Prostate gland (tissue), 2 donors: ENCODE results near the gene DMD. TPM values are rescaled to one million over a fixed set of nuclear protein-coding genes. Genes with fewer than 3 reads are reported as not detected.
"Not testable (repeated sequence)": the region's sequence is repeated elsewhere in the genome, so short reads cannot be mapped to it uniquely, and the experiment has no call there.

Source experiments
- DNase-seq: peaks from one replicate; pipeline ENCODE4 v3.0.0-alpha.2; 2019; ENCODE audit warnings: low spot score
- H3K27ac ChIP-seq, 2 donors: fragments of 200-600 bp; sonication (generic); 2 replicates each; pipeline ENCODE4 v1.5.1; 2017 to 2019
- H3K27me3 ChIP-seq: fragments of 200-600 bp; sonication (generic); replicated peaks from 2 replicates; pipeline ENCODE4 v1.5.1; 2019; ENCODE audit not compliant: insufficient read depth
- H3K36me3 ChIP-seq, 2 donors: fragments of 200-600 bp; sonication (generic); 1 replicate in 1 of 2; 2 replicates in 1 of 2; pipeline versions ENCODE4 v1.5.1 to v1.8.1; 2017 to 2019
- H3K4me1 ChIP-seq: fragments of 200-600 bp; sonication (generic); replicated peaks from 2 replicates; pipeline ENCODE4 v1.5.1; 2019
- H3K4me3 ChIP-seq, 2 donors: fragments of 200-600 bp; sonication (generic); 2 replicates each; pipeline ENCODE4 v1.5.1; 2017 to 2019
- H3K9me3 ChIP-seq: fragments of 200-600 bp; sonication (generic); 2 replicates; pipeline ENCODE4 v1.5.1; 2017
- POLR2A ChIP-seq: fragments of 450-650 bp; IDR thresholded peaks from one replicate; pipeline ENCODE4 v1.6.1; 2016; ENCODE audit warnings: antibody characterized with exemption, mild to moderate bottlenecking
- POLR2AphosphoS5 ChIP-seq: sonication (generic); formaldehyde crosslinking; IDR thresholded peaks from one replicate; pipeline ENCODE4 v1.6.1; 2017; ENCODE audit warnings: antibody characterized with exemption
- WGBS: methylation state at CpG from one replicate; pipeline ENCODE4 v1.1.5; 2018; 5-methylcytosine and 5-hydroxymethylcytosine counted together
- intact Hi-C: fragments of 100-400 bp; cut with DNase I; formaldehyde crosslinking; loops from one replicate; pipeline ENCODE4 v1.14.2; 2022
- total RNA-seq, 2 donors: library from RNA; depleted of rRNA; stranded (reverse); fragments of >200 nt; gene quantifications; one replicate each; pipeline ENCODE4 v1.1.0, GENCODE V29; 2016
- TF ChIP-seq, protein P1 (sequence below), 4 experiments: fragments of 200-600 bp in 2 of 4; fragments of 450-650 bp in 2 of 4; sonication (generic) in 2 of 4; IDR thresholded peaks; 1 replicate in 3 of 4; 2 replicates in 1 of 4; pipeline ENCODE4 v1.5.1; 2016 to 2019; ENCODE audit warnings: antibody characterized with exemption in 4 of 4, mild to moderate bottlenecking in 2 of 4, moderate library complexity in 2 of 4

The DMD gene
- total RNA-seq, 2 donors from 2014 or later: 17.6 to 34.8 TPM

DNA sequence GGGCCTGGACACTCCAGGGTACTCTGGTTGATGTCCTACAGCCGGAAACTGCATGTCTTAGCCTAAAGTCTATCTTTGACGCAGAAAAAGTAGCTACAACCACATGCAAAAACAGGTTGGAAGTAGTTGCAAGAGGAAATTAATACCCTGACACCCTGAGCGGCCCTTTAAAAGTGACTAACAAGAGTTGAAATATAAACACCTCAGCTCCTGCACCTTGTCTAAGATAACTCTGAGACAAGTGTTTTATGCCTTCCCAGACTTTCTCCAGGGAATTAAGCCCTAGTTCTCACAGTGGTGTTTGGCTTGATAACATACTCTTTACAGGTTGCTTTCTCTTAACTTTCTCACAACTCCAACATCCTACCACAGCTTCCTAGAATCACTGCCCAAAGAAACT, 943.1 kb downstream of the DMD start:
- no peak for DNase-seq
- Histone ChIP-seq H3K27ac (no peak overlapping the region), H3K4me3 (no peak overlapping the region), H3K4me1 (no peaks in the 10 kb centered on the region), H3K36me3 (no peaks in the 10 kb centered on the region), H3K9me3 (no peaks in the 10 kb centered on the region), H3K27me3 (no peaks in the 10 kb centered on the region)
- TF ChIP-seq, protein P1, sequence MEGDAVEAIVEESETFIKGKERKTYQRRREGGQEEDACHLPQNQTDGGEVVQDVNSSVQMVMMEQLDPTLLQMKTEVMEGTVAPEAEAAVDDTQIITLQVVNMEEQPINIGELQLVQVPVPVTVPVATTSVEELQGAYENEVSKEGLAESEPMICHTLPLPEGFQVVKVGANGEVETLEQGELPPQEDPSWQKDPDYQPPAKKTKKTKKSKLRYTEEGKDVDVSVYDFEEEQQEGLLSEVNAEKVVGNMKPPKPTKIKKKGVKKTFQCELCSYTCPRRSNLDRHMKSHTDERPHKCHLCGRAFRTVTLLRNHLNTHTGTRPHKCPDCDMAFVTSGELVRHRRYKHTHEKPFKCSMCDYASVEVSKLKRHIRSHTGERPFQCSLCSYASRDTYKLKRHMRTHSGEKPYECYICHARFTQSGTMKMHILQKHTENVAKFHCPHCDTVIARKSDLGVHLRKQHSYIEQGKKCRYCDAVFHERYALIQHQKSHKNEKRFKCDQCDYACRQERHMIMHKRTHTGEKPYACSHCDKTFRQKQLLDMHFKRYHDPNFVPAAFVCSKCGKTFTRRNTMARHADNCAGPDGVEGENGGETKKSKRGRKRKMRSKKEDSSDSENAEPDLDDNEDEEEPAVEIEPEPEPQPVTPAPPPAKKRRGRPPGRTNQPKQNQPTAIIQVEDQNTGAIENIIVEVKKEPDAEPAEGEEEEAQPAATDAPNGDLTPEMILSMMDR (IDR thresholded peaks at IDR 0.05): no peak
- TF ChIP-seq POLR2AphosphoS5 (no peak), POLR2A (no peak)
- WGBS: 88% methylated on average over 3 of the region's 3 CpGs
- intact Hi-C loops: no loop called here

DNA sequence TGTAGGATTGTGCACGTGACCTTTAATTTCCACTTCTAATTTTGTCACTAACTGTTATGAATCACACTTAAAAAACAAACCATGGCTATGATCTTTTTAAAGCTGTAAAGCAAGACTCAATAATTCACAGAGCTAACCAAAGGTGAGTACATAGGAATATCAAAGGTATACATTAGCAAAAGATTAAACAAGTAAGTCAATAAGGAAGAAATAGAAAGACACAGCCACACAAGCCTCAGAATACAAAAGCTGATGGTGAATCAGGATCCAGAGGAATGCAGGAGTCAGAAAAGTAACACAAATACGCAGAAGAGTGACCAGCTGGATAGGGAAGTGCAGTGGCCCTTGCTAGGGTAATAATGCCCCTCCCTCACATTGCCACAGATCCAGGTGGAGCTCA, 943.6 kb downstream of the DMD start:
- Histone ChIP-seq H3K27me3 (no peaks in the 10 kb centered on the region), H3K27ac (no peak overlapping the region), H3K36me3 (no peaks in the 10 kb centered on the region), H3K9me3 (no peaks in the 10 kb centered on the region), H3K4me3 (no peak overlapping the region), H3K4me1 (no peaks in the 10 kb centered on the region)
- no peak for DNase-seq
- TF ChIP-seq POLR2A: no peak
- TF ChIP-seq POLR2AphosphoS5: no peak
- TF ChIP-seq, protein P1 (IDR thresholded peaks at IDR 0.05): no peak
- WGBS: 90% methylated on average over 1 of the region's 2 CpGs
- intact Hi-C loops: no loop called here

DNA sequence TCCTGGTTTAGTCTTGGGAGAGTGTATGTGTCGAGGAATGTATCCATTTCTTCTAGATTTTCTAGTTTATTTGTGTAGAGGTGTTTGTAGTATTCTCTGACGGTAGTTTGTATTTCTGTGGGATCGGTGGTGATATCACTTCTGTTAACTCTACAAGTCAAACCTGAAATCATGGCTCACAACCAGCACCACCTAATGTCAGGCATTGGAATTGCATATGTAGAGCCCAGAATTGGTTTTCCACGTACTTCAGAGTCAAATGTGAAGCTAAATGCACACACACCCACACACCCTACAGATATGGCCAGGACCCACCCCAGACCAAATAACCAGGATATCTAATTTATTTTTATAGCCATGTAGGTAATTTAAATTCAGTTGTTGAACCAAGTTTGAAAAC, 964.7 kb downstream of the DMD start:
- intact Hi-C loops, DNase-seq, H3K4me3 ChIP-seq, H3K36me3 ChIP-seq, H3K27ac ChIP-seq, H3K27me3 ChIP-seq, H3K4me1 ChIP-seq, H3K9me3 ChIP-seq: not testable (repeated sequence)
- TF ChIP-seq, protein P1 (IDR thresholded peaks at IDR 0.05): peak in 1 of 4 experiments; percentile 38
- WGBS: 67% methylated on average over 4 of the region's 4 CpGs

DNA sequence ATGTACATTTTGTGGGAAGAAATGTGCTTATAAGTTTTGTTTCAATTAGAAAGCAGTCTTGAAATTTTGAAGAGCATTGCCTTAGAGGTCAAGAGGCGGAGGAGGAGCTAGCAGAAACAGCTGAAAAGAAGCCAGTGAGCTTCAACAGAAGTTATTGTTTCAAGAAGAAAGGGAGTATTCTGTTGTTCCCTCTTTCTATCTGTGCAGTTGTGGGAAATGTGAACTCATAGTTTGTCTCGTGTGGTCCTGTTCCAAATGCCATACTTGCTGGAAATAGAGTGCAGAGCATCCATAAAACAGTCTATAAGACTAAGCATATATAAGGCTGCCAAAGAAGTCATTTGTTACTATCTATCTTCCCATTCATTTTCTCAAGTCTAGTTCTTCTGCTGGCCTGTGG, 1015.7 kb downstream of the DMD start:
- WGBS: 74% methylated on average over 2 of the region's 2 CpGs
- no peaks in the 10 kb centered on the region for H3K9me3 ChIP-seq
- intact Hi-C loops: no loop called here
- TF ChIP-seq POLR2AphosphoS5 (no peak), POLR2A (no peak)
- TF ChIP-seq, protein P1 (IDR thresholded peaks at IDR 0.05): no peak
- no peak for DNase-seq
- no peaks in the 10 kb centered on the region for H3K36me3 ChIP-seq
- H3K4me3 ChIP-seq: no peak overlapping the region
- H3K27me3 ChIP-seq: no peaks in the 10 kb centered on the region
- no peaks in the 10 kb centered on the region for H3K4me1 ChIP-seq
- H3K27ac ChIP-seq: no peak overlapping the region

DNA sequence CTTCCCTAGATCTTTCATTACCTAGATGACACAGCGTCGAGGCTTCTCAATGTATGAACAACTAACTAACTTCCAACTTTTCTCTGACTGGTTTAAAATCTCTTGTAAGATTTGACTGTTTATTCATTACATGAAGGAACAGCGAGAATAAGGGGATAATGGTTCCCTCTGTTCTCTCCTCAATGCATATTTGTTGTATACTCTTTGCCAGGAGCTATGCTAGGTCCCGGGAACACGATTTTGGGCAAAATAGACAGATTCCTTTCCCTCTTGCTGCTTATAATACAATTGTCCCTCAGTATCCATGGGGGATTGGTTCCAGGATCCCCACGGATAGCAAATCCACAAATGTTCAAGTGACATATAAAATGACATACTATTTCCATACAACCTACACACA, 1020.0 kb downstream of the DMD start:
- TF ChIP-seq POLR2AphosphoS5 (no peak), POLR2A (no peak)
- TF ChIP-seq, protein P1 (IDR thresholded peaks at IDR 0.05): no peak
- Histone ChIP-seq H3K4me3 (no peak overlapping the region), H3K4me1 (no peaks in the 10 kb centered on the region), H3K36me3 (no peaks in the 10 kb centered on the region), H3K27me3 (no peaks in the 10 kb centered on the region), H3K9me3 (no peaks in the 10 kb centered on the region), H3K27ac (no peak overlapping the region)
- 82% methylated on average over 6 of the region's 6 CpGs for WGBS
- intact Hi-C loops: no loop called here
- DNase-seq: no peak
